Peyer's patch (tissue), 4 donors: Measurements from ENCODE around the gene ERF. TPM values are rescaled to one million over a fixed set of nuclear protein-coding genes. Genes with fewer than 3 reads are reported as not detected.
A peak's percentile ranks its signal among the peaks of the same experiment; 100 is the strongest.

Experiments used
- DNase-seq, 3 donors: peaks; one replicate each; pipeline ENCODE4 v3.0.0-alpha.2; 2017 to 2019
- H3K27ac ChIP-seq, 4 donors: fragments of 200-600 bp; sonication (generic); one replicate each; pipeline ENCODE4 v1.5.1; 2016 to 2019
- H3K27me3 ChIP-seq, 2 donors: fragments of 200-600 bp; sonication (generic); one replicate each; pipeline ENCODE4 v1.5.1; 2019
- H3K36me3 ChIP-seq, 3 donors: fragments of 200-600 bp; sonication (generic); one replicate each; pipeline ENCODE4 v1.5.1; 2016 to 2019
- H3K4me1 ChIP-seq, 4 donors: fragments of 200-600 bp; sonication (generic); one replicate each; pipeline ENCODE4 v1.5.1; 2016 to 2019
- H3K4me3 ChIP-seq, 4 donors: fragments of 200-600 bp; sonication (generic); 1 replicate in 3 of 4; 2 replicates in 1 of 4; pipeline ENCODE4 v1.5.1; 2016 to 2019; ENCODE audit warnings: mild to moderate bottlenecking in 1 of 4
- H3K9me3 ChIP-seq, 4 donors: fragments of 200-600 bp; sonication (generic); one replicate each; pipeline ENCODE4 v1.5.1; 2016 to 2019; ENCODE audit warnings: mild to moderate bottlenecking in 1 of 4
- POLR2A ChIP-seq, 2 donors: fragments of 450-650 bp; IDR thresholded peaks; one replicate each; pipeline ENCODE4 v1.5.1; 2017; ENCODE audit warnings: antibody characterized with exemption in 2 of 2, mild to moderate bottlenecking in 2 of 2, moderate library complexity in 2 of 2
- total RNA-seq, 4 donors: library from RNA; depleted of rRNA; stranded (reverse); fragments of >200 nt; gene quantifications; one replicate each; pipeline ENCODE4 v1.1.0, GENCODE V29; 2016
- TF ChIP-seq, protein P1 (sequence below), 6 experiments: fragments of 450-650 bp in 4 of 6; fragments of 200-600 bp in 2 of 6; sonication (generic) in 1 of 6; IDR thresholded peaks; one replicate each; pipeline ENCODE4 v1.5.1; 2017 to 2019; ENCODE audit warnings: antibody characterized with exemption in 6 of 6, mild to moderate bottlenecking in 3 of 6, moderate library complexity in 1 of 6

ERF gene
- total RNA-seq, 4 donors from 2014 or later, result 13.2 to 85.4 (median 49.3) TPM

DNA sequence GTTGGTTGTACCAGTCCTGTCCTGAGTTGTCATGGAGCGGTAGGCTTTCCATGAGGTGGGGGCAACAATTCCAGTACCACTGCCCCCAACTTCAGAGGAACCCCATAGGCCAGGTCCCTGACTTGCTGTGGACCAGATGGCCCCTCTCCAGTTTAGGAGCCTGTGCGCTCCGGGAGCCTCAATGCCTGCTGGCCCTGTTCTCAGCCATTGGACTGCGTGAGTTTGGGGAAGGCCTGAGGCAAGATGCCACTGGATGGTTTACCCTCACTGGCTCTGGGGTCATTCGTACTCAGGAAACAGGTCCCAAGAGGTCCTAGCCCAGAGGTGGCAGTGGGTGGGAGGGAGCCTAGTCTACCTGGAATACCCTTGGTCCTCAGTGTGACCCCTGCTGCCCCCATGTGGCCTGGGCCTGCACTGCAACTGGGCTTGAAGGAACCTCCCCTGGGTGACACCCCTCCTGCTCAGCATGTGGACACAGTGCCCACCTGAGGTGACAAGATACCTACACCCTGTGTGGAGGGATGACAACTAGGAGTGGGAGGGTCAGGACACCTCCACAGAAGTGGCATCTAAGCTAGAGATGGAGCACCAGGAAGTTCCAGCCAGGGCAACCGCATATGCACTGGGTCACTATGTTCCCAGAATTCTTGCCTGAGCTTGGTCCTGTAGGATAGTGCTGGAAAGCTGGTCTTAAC, 41.0 kb upstream of the ERF start:
- TF ChIP-seq, protein P1, sequence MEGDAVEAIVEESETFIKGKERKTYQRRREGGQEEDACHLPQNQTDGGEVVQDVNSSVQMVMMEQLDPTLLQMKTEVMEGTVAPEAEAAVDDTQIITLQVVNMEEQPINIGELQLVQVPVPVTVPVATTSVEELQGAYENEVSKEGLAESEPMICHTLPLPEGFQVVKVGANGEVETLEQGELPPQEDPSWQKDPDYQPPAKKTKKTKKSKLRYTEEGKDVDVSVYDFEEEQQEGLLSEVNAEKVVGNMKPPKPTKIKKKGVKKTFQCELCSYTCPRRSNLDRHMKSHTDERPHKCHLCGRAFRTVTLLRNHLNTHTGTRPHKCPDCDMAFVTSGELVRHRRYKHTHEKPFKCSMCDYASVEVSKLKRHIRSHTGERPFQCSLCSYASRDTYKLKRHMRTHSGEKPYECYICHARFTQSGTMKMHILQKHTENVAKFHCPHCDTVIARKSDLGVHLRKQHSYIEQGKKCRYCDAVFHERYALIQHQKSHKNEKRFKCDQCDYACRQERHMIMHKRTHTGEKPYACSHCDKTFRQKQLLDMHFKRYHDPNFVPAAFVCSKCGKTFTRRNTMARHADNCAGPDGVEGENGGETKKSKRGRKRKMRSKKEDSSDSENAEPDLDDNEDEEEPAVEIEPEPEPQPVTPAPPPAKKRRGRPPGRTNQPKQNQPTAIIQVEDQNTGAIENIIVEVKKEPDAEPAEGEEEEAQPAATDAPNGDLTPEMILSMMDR (IDR thresholded peaks at IDR 0.05), result peak; percentile 89 to 96 (median 94)
- TF ChIP-seq POLR2A (IDR thresholded peaks at IDR 0.05), result peak in 1 of 2 donors; percentile 10
- H3K9me3 ChIP-seq, result no peaks in the 10 kb centered on the region
- H3K4me3 ChIP-seq, result no peak overlapping the region
- no peak overlapping the region for H3K27ac ChIP-seq
- peaks cover 0 to 46% (median 0%) of the 10 kb centered on the region in 3 donors for H3K36me3 ChIP-seq
- H3K4me1 ChIP-seq, result peaks cover 0 to 3% (median 0%) of the 10 kb centered on the region in 4 donors
- no peaks in the 10 kb centered on the region for H3K27me3 ChIP-seq
- peak; percentile 89 to 95 (median 94) for DNase-seq

DNA sequence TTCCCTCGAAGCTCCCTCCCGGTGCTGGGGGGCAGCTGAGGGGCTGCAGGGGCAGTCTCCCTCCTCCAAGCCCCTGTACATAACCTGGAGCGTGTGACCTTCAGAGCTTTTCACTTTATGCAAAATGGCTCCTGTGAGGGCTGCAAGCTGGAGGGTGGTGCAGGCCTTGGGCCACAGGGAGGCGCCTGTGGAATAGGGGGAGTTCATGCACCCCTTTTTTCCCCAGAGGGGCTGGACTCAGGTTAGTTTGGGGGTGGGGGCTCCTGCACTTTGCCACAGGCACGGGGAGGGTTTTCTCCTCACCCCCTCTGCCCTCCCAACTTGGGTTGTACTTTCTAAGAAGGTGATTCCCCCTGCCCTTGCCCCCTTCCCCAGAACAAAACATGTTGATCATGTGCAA, 40.4 kb upstream of the ERF start:
- Histone ChIP-seq H3K27ac (no peak overlapping the region), H3K36me3 (peaks cover 0 to 52% (median 0%) of the 10 kb centered on the region in 3 donors), H3K4me3 (no peak overlapping the region), H3K4me1 (peaks cover 0 to 8% (median 0%) of the 10 kb centered on the region in 4 donors), H3K9me3 (no peaks in the 10 kb centered on the region), H3K27me3 (no peaks in the 10 kb centered on the region)
- no peak for DNase-seq
- TF ChIP-seq, protein P1 (IDR thresholded peaks at IDR 0.05), result no peak
- TF ChIP-seq POLR2A (IDR thresholded peaks at IDR 0.05), result no peak

DNA sequence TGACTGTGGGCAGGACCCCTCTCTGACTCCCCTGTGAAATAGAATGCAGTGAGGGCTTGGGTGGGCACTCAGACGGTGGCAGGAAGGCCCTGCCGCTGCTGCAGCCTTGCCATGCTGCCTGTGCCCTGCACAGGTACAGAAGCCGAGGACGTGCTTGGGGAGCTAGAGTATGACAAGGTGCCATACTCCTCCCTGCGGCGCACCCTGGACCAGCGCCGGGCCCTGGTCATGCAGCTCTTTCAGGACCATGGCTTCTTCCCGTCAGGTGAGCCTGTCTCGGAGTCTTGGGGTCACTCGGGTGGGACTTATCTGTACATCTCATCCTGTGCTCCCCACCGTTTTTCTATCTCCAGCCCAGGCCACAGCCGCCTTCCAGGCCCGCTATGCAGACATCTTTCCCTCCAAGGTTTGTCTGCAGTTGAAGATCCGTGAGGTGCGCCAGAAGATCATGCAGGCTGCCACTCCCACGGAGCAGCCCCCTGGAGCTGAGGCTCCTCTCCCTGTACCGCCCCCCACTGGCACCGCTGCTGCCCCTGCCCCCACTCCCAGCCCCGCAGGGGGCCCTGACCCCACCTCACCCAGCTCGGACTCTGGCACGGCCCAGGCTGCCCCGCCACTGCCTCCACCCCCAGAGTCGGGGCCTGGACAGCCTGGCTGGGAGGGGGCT, 39.7 kb upstream of the ERF start:
- peaks cover 0 to 8% (median 0%) of the 10 kb centered on the region in 4 donors for H3K4me1 ChIP-seq
- no peak overlapping the region for H3K27ac ChIP-seq
- no peaks in the 10 kb centered on the region for H3K9me3 ChIP-seq
- H3K36me3 ChIP-seq, result peaks cover 0 to 60% (median 0%) of the 10 kb centered on the region in 3 donors
- no peak for DNase-seq
- H3K4me3 ChIP-seq, result no peak overlapping the region
- H3K27me3 ChIP-seq, result no peaks in the 10 kb centered on the region
- TF ChIP-seq POLR2A (IDR thresholded peaks at IDR 0.05), result no peak
- TF ChIP-seq, protein P1 (IDR thresholded peaks at IDR 0.05), result no peak

DNA sequence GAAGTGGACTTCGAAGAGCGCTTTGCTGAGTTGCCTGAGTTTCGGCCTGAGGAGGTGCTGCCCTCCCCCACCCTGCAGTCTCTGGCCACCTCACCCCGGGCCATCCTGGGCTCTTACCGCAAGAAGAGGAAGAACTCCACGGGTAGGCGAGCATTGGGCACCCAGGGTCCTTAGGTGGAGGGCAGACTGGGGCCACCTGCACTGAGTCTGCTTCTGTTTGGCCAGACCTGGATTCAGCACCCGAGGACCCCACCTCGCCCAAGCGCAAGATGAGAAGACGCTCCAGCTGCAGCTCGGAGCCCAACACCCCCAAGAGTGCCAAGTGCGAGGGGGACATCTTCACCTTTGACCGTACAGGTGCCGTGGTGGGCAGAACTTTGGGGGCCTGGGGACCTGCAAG, 39.0 kb upstream of the ERF start:
- Histone ChIP-seq H3K4me1 (peaks cover 0 to 8% (median 0%) of the 10 kb centered on the region in 4 donors), H3K9me3 (no peaks in the 10 kb centered on the region), H3K4me3 (no peak overlapping the region), H3K27ac (no peak overlapping the region), H3K27me3 (no peaks in the 10 kb centered on the region), H3K36me3 (peaks cover 0 to 66% (median 0%) of the 10 kb centered on the region in 3 donors)
- TF ChIP-seq, protein P1 (IDR thresholded peaks at IDR 0.05), result no peak
- TF ChIP-seq POLR2A (IDR thresholded peaks at IDR 0.05), result no peak
- DNase-seq, result no peak

DNA sequence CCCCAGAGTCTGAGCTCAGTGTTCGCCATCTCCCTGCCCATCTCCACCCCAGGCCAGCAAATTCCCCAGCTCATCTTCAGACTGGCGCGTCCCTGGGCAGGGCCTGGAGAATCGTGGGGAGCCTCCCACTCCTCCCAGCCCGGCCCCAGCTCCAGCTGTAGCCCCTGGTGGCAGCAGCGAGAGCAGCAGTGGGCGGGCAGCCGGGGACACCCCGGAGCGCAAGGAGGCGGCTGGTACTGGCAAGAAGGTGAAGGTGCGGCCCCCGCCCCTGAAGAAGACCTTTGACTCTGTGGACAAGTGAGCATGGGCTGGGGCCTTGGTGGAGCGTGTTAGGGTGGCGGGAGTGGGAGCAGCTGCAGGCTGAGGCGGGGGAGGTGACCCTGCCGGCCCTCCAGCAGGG, 38.6 kb upstream of the ERF start:
- Histone ChIP-seq H3K27ac (no peak overlapping the region), H3K36me3 (peaks cover 0 to 70% (median 0%) of the 10 kb centered on the region in 3 donors), H3K4me3 (no peak overlapping the region), H3K4me1 (peaks cover 0 to 8% (median 0%) of the 10 kb centered on the region in 4 donors), H3K9me3 (no peaks in the 10 kb centered on the region), H3K27me3 (no peaks in the 10 kb centered on the region)
- TF ChIP-seq POLR2A (IDR thresholded peaks at IDR 0.05), result no peak
- TF ChIP-seq, protein P1 (IDR thresholded peaks at IDR 0.05), result no peak
- no peak for DNase-seq
